Measurements from ENCODE around the gene TEX13D.
"Not testable (repeated sequence)": the region's sequence is repeated elsewhere in the genome, so short reads cannot be mapped to it uniquely, and the experiment has no call there.

TEX13D gene

GRCh38 chrX:124332481-124333424, at the start of gene TEX13D:
Gene TEX13D (plus strand): TSS chrX:124332660. CDS start chrX:124332918, 258 bp downstream.
- DNase-seq (ENCODE audit: extremely low read depth, low read depth), result no peak
- no peak for TF ChIP-seq CTCF (IDR thresholded peaks at IDR 0.05; ENCODE audit: low read depth, low read length)

GRCh38 chrX:124289443-124289842, 43.0 kb upstream of the TEX13D start:
- no peak for TF ChIP-seq CTCF (IDR thresholded peaks at IDR 0.05; ENCODE audit: low read depth, low read length)
- no peak for DNase-seq (ENCODE audit: extremely low read depth, low read depth)

DNA sequence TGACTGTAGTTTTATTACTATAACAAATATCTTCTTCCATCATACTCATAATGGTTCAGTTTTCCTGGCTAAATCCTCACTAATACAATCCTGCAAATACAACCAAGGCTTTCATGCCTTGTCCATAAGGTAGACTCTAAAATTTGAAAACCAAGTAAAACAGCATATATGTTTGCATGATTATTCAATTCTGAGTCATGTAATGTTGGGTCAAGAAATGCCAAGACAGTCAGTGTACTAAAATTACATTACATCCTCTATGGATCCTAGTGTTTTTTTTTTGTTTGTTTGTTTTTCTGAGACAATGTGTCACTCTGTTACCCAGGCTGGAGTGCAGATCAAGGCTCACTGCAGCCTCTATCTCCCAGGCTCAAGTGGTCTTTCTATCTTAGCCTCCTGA, 38.6 kb upstream of the TEX13D start:
- no peak for DNase-seq (ENCODE audit: extremely low read depth, low read depth)
- TF ChIP-seq CTCF (IDR thresholded peaks at IDR 0.05; ENCODE audit: low read depth, low read length), result no peak

GRCh38 chrX:124299323-124299722, 33.1 kb upstream of the TEX13D start:
- not testable (repeated sequence) for DNase-seq (ENCODE audit: extremely low read depth, low read depth)

- no peak for TF ChIP-seq CTCF (IDR thresholded peaks at IDR 0.05; ENCODE audit: low read depth, low read length)
- DNase-seq (ENCODE audit: extremely low read depth, low read depth), result no peak
These were observed 32.1 kb upstream of the TEX13D start for GRCh38 chrX:124300405-124300804.

DNA sequence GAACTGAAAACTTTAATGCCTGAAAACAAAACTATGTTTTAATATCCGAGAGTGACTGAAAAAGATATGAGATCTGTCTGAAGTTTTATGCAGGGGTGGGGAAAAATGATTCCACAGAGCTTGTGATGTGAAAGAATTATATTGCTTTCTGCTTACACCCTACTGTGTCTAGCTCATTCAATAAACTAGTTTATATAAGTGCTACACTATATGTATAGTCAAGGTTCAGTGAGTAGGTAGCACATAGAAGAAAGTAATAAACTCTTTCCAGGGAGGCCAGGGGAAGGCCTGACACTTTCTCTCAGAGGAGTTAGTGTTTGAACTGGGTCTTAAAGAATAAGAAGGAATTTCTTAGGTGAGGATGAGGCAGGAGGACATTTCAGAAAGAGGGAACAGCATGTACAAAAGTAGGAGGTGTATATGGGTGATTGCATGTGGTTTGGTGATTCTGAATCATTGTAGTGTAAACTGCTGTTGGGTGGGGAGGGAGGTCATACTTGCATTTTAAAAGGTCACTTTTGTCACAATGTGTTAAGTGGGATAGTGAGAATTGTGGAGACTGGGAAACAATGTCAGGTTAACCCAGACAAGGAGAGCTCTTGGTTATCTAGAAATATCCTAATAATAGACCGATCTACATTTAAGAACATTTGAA, 25.1 kb upstream of the TEX13D start:
- DNase-seq (ENCODE audit: extremely low read depth, low read depth), result no peak
- no peak for TF ChIP-seq CTCF (IDR thresholded peaks at IDR 0.05; ENCODE audit: low read depth, low read length)

DNA sequence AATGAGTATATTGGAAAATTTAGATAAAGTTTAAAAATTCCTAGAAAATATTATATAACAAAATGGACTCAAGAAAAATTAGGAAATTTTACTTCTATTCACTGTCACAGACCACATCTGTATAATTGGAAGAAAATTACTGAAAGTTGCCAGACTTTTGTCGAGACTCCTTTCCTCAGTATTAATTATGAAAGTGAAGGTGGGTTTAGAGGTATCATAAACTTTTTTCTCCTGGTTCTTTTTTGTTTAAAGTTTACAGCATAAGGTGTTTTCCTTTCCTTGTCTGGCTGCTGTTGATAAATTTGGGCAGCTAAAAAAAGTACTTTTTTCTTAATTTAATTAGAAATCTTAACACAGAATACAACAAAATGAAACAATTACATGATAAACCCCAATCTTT, 6.7 kb upstream of the TEX13D start:
- no peak for TF ChIP-seq CTCF (IDR thresholded peaks at IDR 0.05; ENCODE audit: low read depth, low read length)

More for the DNA sequence above, 6.7 kb upstream of the TEX13D start:
- DNase-seq (ENCODE audit: extremely low read depth, low read depth), result no peak
